Sigmoid colon (tissue), 3 donors: Measurements from ENCODE around the gene APBB1IP.
"Not testable (repeated sequence)": the region's sequence is repeated elsewhere in the genome, so short reads cannot be mapped to it uniquely, and the experiment has no call there.

Source experiments
- POLR2A ChIP-seq, 2 donors: fragments of 450-650 bp; IDR thresholded peaks; one replicate each; pipeline ENCODE4 v1.6.1; 2016; ENCODE audit warnings: antibody characterized with exemption in 2 of 2, mild to moderate bottlenecking in 2 of 2, moderate library complexity in 2 of 2
- TF ChIP-seq, protein P1 (sequence below), 4 experiments: fragments of 450-650 bp in 3 of 4; fragments of 200-600 bp in 1 of 4; IDR thresholded peaks; one replicate each; pipeline ENCODE4 v1.5.1; 2016 to 2019; ENCODE audit warnings: antibody characterized with exemption in 4 of 4, mild to moderate bottlenecking in 3 of 4, moderate library complexity in 2 of 4

DNA sequence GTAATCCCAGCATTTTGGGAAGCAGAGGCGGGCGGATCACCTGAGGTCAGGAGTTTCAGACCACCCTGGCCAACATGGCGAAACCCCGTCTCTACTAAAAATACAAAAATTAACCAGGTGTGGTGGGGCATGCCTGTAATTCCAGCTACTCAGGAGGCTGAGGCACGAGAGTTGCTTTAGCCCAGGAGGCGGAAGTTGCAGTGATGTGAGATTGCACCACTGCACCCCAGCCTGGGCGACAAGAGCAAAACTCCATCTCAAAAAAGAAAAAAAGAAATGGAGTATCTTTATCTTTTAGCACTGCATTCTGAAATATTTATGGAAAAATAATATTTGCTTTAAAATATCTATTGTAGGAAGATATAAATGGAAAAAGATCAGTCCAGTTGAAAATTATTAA lies 52.2 kb downstream of the APBB1IP start:
- TF ChIP-seq, protein P1, sequence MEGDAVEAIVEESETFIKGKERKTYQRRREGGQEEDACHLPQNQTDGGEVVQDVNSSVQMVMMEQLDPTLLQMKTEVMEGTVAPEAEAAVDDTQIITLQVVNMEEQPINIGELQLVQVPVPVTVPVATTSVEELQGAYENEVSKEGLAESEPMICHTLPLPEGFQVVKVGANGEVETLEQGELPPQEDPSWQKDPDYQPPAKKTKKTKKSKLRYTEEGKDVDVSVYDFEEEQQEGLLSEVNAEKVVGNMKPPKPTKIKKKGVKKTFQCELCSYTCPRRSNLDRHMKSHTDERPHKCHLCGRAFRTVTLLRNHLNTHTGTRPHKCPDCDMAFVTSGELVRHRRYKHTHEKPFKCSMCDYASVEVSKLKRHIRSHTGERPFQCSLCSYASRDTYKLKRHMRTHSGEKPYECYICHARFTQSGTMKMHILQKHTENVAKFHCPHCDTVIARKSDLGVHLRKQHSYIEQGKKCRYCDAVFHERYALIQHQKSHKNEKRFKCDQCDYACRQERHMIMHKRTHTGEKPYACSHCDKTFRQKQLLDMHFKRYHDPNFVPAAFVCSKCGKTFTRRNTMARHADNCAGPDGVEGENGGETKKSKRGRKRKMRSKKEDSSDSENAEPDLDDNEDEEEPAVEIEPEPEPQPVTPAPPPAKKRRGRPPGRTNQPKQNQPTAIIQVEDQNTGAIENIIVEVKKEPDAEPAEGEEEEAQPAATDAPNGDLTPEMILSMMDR (IDR thresholded peaks at IDR 0.05): not testable (repeated sequence)
- not testable (repeated sequence) for TF ChIP-seq POLR2A (IDR thresholded peaks at IDR 0.05)
